HepG2 (cell line): ENCODE data around the gene GGT1. TPM values are rescaled to one million over a fixed set of nuclear protein-coding genes. Genes with fewer than 3 reads are reported as not detected.

ENCODE experiments used
- CBX1 ChIP-seq: IDR thresholded peaks from one replicate; pipeline ENCODE4 v1.6.1; 2016; ENCODE audit warnings: antibody characterized with exemption, low read depth
- GATAD2A ChIP-seq: IDR thresholded peaks from 2 replicates; pipeline ENCODE4 v1.6.1; 2016
- HNRNPH1 ChIP-seq: fragments of 200-400 bp; formaldehyde crosslinking; optimal IDR thresholded peaks from 2 replicates; pipeline ENCODE3; 2017; ENCODE audit warnings: mild to moderate bottlenecking, low read depth, low read length
- HOXD1 ChIP-seq: sonication (generic); formaldehyde crosslinking; IDR thresholded peaks from 2 replicates; pipeline ENCODE4 v1.5.0; 2020; ENCODE audit warnings: missing genetic modification reagents
- ISL2 ChIP-seq: sonication (generic); formaldehyde crosslinking; IDR thresholded peaks from 2 replicates; pipeline ENCODE4 v1.5.0; 2020; ENCODE audit warnings: missing genetic modification reagents
- MED1 ChIP-seq: sonication (generic); formaldehyde crosslinking; IDR thresholded peaks from 2 replicates; pipeline ENCODE4 v1.4.0; 2020; ENCODE audit warnings: missing genetic modification reagents
- RFXANK ChIP-seq: IDR thresholded peaks from 2 replicates; pipeline ENCODE4 v1.6.1; 2016
- SNAPC2 ChIP-seq: sonication (generic); formaldehyde crosslinking; IDR thresholded peaks from 2 replicates; pipeline ENCODE4 v1.8.1; 2022; ENCODE audit warnings: mild to moderate bottlenecking, missing genetic modification reagents
- TAF1 ChIP-seq: sonication (generic); formaldehyde crosslinking; IDR thresholded peaks from 2 replicates; pipeline ENCODE4 v1.4.0; 2020; ENCODE audit warnings: missing genetic modification reagents
- ZBTB21 ChIP-seq: sonication (generic); formaldehyde crosslinking; IDR thresholded peaks from 2 replicates; pipeline ENCODE4 v1.4.0; 2020; ENCODE audit warnings: missing genetic modification reagents
- ZNF333 ChIP-seq: sonication (generic); formaldehyde crosslinking; IDR thresholded peaks from 2 replicates; pipeline ENCODE4 v1.4.0; 2020; ENCODE audit warnings: mild to moderate bottlenecking, missing genetic modification reagents, borderline replicate concordance
- ZNF549 ChIP-seq: sonication (generic); formaldehyde crosslinking; IDR thresholded peaks from 2 replicates; pipeline ENCODE4 v1.5.0; 2020; ENCODE audit warnings: missing genetic modification reagents
- ZNF709 ChIP-seq: sonication (generic); formaldehyde crosslinking; IDR thresholded peaks from 2 replicates; pipeline ENCODE4 v1.5.0; 2020; ENCODE audit warnings: mild to moderate bottlenecking, missing genetic modification reagents
- ZSCAN21 ChIP-seq: sonication (generic); formaldehyde crosslinking; IDR thresholded peaks from 2 replicates; pipeline ENCODE4 v1.8.0; 2022; ENCODE audit warnings: mild to moderate bottlenecking, missing genetic modification reagents, moderate library complexity, borderline replicate concordance
- polyA plus RNA-seq, 8 experiments: library from polyadenylated mRNA; depleted of rRNA in 3 of 8; stranded (reverse) in 7 of 8; unstranded in 1 of 8; fragments of >200 nt; fragmentation: Illumina TruSeq in 4 of 8; extraction: Trizol in 4 of 8; gene quantifications; 2 replicates each; pipeline versions ENCODE4 v1.2.1 to v1.2.3, GENCODE V29; 2011 to 2016; ENCODE audit warnings: low read depth in 4 of 8, missing spikeins in 1 of 8, mixed read lengths in 1 of 8; ENCODE audit not compliant: insufficient read depth in 1 of 8
- total RNA-seq, 5 experiments: library from RNA; depleted of rRNA; stranded (reverse); fragments of >200 nt; fragmentation: Illumina TruSeq; extraction: Trizol; gene quantifications; 2 replicates each; pipeline ENCODE4 v1.2.3, GENCODE V29; 2016; ENCODE audit warnings: low read depth in 1 of 5
- TF ChIP-seq, protein P1 (sequence below): sonication (generic); formaldehyde crosslinking; IDR thresholded peaks from 2 replicates; pipeline ENCODE4 v1.9.0; 2021; ENCODE audit warnings: missing genetic modification reagents, borderline replicate concordance
- TF ChIP-seq, protein P2 (sequence below): sonication (generic); formaldehyde crosslinking; IDR thresholded peaks from 2 replicates; pipeline ENCODE4 v1.5.1; 2020; ENCODE audit warnings: missing genetic modification reagents, mild to moderate bottlenecking, borderline replicate concordance
- TF ChIP-seq, protein P3 (sequence below): IDR thresholded peaks from 2 replicates; pipeline ENCODE4 v1.4.0; 2020; ENCODE audit warnings: mild to moderate bottlenecking, missing genetic modification reagents
- TF ChIP-seq, protein P4 (sequence below): sonication (generic); formaldehyde crosslinking; IDR thresholded peaks from 2 replicates; pipeline ENCODE4 v1.4.0; 2020; ENCODE audit warnings: missing genetic modification reagents, borderline replicate concordance

The GGT1 gene
- total and polyA plus RNA-seq, 2 of the 13 experiments (the other 11 are each of a cell fraction or from before 2014, with no cell fraction given): 29.9 to 103 TPM

DNA sequence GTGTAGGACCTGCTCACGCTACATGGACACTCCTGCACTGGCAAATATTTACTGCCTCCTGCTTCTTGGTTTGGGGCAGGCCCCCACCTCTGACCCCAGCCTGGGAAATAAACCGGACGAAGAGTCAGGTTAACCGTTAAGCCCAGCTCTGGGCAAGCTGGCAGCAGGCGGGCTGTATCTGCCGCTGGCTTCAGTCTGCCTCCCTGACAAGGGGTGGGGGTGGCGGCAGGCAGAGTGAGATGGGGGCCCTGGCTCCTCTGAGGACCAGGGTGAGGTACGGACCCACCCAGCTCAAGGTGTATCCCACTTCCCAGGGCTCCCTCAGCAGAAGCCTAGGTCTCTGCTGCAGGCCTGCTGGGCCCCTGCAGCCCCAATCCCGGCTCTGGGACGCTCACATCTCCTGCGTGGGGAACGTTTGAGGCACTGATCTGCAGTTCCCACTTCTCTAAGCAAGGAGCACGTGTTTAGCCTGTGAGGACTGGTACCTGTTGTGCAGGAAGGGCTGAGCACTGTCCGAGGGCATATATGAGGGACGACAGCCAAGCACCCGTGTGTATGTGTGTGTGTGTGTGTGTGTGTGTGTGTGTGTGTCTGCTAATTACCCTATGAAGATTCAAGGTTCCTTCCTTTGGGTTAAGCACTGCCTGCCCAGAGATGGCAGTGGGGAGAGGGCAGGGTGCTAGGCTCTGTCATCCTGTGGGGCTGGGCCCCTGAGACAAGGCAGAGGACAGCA, 9.0 kb upstream of the GGT1 start (continued):
- TF ChIP-seq ZNF549 (CRISPR knock-in tag): no peak
- TF ChIP-seq RFXANK (CRISPR knock-in tag): no peak
- TF ChIP-seq SNAPC2 (CRISPR knock-in tag): no peak
- no peak for TF ChIP-seq HNRNPH1
- TF ChIP-seq ZSCAN21 (CRISPR knock-in tag): no peak; the same call in 1 of the 2 replicates
- peak; percentile 69 for TF ChIP-seq GATAD2A
- peak; percentile 89 for TF ChIP-seq MED1 (CRISPR knock-in tag)
- no peak for TF ChIP-seq ZNF333
- TF ChIP-seq, protein P1, sequence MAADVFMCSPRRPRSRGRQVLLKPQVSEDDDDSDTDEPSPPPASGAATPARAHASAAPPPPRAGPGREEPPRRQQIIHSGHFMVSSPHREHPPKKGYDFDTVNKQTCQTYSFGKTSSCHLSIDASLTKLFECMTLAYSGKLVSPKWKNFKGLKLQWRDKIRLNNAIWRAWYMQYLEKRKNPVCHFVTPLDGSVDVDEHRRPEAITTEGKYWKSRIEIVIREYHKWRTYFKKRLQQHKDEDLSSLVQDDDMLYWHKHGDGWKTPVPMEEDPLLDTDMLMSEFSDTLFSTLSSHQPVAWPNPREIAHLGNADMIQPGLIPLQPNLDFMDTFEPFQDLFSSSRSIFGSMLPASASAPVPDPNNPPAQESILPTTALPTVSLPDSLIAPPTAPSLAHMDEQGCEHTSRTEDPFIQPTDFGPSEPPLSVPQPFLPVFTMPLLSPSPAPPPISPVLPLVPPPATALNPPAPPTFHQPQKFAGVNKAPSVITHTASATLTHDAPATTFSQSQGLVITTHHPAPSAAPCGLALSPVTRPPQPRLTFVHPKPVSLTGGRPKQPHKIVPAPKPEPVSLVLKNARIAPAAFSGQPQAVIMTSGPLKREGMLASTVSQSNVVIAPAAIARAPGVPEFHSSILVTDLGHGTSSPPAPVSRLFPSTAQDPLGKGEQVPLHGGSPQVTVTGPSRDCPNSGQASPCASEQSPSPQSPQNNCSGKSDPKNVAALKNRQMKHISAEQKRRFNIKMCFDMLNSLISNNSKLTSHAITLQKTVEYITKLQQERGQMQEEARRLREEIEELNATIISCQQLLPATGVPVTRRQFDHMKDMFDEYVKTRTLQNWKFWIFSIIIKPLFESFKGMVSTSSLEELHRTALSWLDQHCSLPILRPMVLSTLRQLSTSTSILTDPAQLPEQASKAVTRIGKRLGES (CRISPR knock-in tag): no peak
- TF ChIP-seq, protein P2, sequence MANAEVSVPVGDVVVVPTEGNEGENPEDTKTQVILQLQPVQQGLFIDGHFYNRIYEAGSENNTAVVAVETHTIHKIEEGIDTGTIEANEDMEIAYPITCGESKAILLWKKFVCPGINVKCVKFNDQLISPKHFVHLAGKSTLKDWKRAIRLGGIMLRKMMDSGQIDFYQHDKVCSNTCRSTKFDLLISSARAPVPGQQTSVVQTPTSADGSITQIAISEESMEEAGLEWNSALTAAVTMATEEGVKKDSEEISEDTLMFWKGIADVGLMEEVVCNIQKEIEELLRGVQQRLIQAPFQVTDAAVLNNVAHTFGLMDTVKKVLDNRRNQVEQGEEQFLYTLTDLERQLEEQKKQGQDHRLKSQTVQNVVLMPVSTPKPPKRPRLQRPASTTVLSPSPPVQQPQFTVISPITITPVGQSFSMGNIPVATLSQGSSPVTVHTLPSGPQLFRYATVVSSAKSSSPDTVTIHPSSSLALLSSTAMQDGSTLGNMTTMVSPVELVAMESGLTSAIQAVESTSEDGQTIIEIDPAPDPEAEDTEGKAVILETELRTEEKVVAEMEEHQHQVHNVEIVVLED (CRISPR knock-in tag): no peak
- no peak for TF ChIP-seq ZNF709 (CRISPR knock-in tag)
- TF ChIP-seq ZBTB21 (CRISPR knock-in tag): no peak
- no peak; the same call in 1 of the 2 replicates for TF ChIP-seq TAF1 (CRISPR knock-in tag)
- TF ChIP-seq, protein P3, sequence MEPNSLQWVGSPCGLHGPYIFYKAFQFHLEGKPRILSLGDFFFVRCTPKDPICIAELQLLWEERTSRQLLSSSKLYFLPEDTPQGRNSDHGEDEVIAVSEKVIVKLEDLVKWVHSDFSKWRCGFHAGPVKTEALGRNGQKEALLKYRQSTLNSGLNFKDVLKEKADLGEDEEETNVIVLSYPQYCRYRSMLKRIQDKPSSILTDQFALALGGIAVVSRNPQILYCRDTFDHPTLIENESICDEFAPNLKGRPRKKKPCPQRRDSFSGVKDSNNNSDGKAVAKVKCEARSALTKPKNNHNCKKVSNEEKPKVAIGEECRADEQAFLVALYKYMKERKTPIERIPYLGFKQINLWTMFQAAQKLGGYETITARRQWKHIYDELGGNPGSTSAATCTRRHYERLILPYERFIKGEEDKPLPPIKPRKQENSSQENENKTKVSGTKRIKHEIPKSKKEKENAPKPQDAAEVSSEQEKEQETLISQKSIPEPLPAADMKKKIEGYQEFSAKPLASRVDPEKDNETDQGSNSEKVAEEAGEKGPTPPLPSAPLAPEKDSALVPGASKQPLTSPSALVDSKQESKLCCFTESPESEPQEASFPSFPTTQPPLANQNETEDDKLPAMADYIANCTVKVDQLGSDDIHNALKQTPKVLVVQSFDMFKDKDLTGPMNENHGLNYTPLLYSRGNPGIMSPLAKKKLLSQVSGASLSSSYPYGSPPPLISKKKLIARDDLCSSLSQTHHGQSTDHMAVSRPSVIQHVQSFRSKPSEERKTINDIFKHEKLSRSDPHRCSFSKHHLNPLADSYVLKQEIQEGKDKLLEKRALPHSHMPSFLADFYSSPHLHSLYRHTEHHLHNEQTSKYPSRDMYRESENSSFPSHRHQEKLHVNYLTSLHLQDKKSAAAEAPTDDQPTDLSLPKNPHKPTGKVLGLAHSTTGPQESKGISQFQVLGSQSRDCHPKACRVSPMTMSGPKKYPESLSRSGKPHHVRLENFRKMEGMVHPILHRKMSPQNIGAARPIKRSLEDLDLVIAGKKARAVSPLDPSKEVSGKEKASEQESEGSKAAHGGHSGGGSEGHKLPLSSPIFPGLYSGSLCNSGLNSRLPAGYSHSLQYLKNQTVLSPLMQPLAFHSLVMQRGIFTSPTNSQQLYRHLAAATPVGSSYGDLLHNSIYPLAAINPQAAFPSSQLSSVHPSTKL (CRISPR knock-in tag): peak; percentile 52
- 0 out of 2 replicates have a peak, but pooled peaks have one; percentile 38 for TF ChIP-seq ISL2 (CRISPR knock-in tag)
- TF ChIP-seq HOXD1 (CRISPR knock-in tag): peak; percentile 59; the same call in 1 of the 2 replicates
- no peak for TF ChIP-seq CBX1
- TF ChIP-seq, protein P4, sequence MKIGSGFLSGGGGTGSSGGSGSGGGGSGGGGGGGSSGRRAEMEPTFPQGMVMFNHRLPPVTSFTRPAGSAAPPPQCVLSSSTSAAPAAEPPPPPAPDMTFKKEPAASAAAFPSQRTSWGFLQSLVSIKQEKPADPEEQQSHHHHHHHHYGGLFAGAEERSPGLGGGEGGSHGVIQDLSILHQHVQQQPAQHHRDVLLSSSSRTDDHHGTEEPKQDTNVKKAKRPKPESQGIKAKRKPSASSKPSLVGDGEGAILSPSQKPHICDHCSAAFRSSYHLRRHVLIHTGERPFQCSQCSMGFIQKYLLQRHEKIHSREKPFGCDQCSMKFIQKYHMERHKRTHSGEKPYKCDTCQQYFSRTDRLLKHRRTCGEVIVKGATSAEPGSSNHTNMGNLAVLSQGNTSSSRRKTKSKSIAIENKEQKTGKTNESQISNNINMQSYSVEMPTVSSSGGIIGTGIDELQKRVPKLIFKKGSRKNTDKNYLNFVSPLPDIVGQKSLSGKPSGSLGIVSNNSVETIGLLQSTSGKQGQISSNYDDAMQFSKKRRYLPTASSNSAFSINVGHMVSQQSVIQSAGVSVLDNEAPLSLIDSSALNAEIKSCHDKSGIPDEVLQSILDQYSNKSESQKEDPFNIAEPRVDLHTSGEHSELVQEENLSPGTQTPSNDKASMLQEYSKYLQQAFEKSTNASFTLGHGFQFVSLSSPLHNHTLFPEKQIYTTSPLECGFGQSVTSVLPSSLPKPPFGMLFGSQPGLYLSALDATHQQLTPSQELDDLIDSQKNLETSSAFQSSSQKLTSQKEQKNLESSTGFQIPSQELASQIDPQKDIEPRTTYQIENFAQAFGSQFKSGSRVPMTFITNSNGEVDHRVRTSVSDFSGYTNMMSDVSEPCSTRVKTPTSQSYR: 0 out of 2 replicates have a peak, but pooled peaks have one; percentile 14
